Measurements from ENCODE around the gene ZNF383. TPM values are rescaled to one million over a fixed set of nuclear protein-coding genes. Genes with fewer than 3 reads are reported as not detected.
"Not testable (repeated sequence)": the region's sequence is repeated elsewhere in the genome, so short reads cannot be mapped to it uniquely, and the experiment has no call there.

ZNF383 gene
- 1 to 10 TPM; 8.4 to 9.1 TPM for total RNA-seq

- Mint-ChIP-seq H3K27me3 (ENCODE audit: low read depth) (no peaks in the 10 kb centered on the region), H3K36me3 (ENCODE audit: low read depth) (peaks cover 43% of the 10 kb centered on the region), H3K9me3 (peaks cover 18% of the 10 kb centered on the region), H3K27ac (peak within 1 kb of the TSS; percentile 92), H3K4me1 (ENCODE audit: low read depth) (peaks cover 16% of the 10 kb centered on the region), H3K4me3 (peak within 1 kb of the TSS; percentile 88)
- intact Hi-C loops (cut with micrococcal nuclease), result loop anchor here (1.0 to 10.0 kb wide), 10 partner anchors 8 to 1119 kb away; partner anchors contain the start of genes CATSPERG, ZNF146, ZNF345 and ZNF420
- CTCF ChIA-PET, result no interaction called here
- DNase-seq, result peak; percentile 87
Observed at GRCh38 chr19:37217775-37218591, at the start of gene ZNF383. Gene ZNF383, plus strand, starts transcription at chr19:37218214. Its CDS starts 12,240 bp downstream, at chr19:37230454.

GRCh38 chr19:37172368-37173366 lies 45.3 kb upstream of the ZNF383 start, which contains the start of gene ZNF585A:
Gene ZNF585A, minus strand, starts transcription at chr19:37172695. Its CDS starts 2,785 bp downstream, at chr19:37169910.
- Mint-ChIP-seq H3K4me3 (no peak within 1 kb of the TSS), H3K4me1 (ENCODE audit: low read depth) (no peaks in the 10 kb centered on the region), H3K27me3 (ENCODE audit: low read depth) (no peaks in the 10 kb centered on the region), H3K27ac (no peak within 1 kb of the TSS), H3K36me3 (ENCODE audit: low read depth) (peaks cover 30% of the 10 kb centered on the region), H3K9me3 (peaks cover 29% of the 10 kb centered on the region)
- intact Hi-C loops (cut with micrococcal nuclease), result loop anchor here (1.0 to 10.0 kb wide), 8 partner anchors 38 to 684 kb away; partner anchors contain the start of genes ZNF345, ZNF383, ZNF420 and ZNF527
- peak; percentile 92 for DNase-seq
- CTCF ChIA-PET, result interaction anchor here (0.6 kb wide), 1 partner anchor 8 kb away, joined by 5 read pairs; no protein-coding TSS in a partner anchor

GRCh38 chr19:37186071-37186470 lies 31.9 kb upstream of the ZNF383 start:
- Mint-ChIP-seq H3K36me3 (ENCODE audit: low read depth) (peaks cover 73% of the 10 kb centered on the region), H3K9me3 (peaks cover 63% of the 10 kb centered on the region)
- H3K27me3 Mint-ChIP-seq (ENCODE audit: low read depth); H3K4me3 Mint-ChIP-seq; DNase-seq; H3K4me1 Mint-ChIP-seq (ENCODE audit: low read depth); CTCF ChIA-PET; H3K27ac Mint-ChIP-seq; intact Hi-C loops (cut with micrococcal nuclease): not testable (repeated sequence)

GRCh38 chr19:37195248-37195647 lies 22.8 kb upstream of the ZNF383 start:
- peaks cover 35% of the 10 kb centered on the region for H3K9me3 Mint-ChIP-seq
- H3K27ac Mint-ChIP-seq; H3K27me3 Mint-ChIP-seq (ENCODE audit: low read depth); H3K4me3 Mint-ChIP-seq; DNase-seq; CTCF ChIA-PET; H3K4me1 Mint-ChIP-seq (ENCODE audit: low read depth); intact Hi-C loops (cut with micrococcal nuclease): not testable (repeated sequence)
- H3K36me3 Mint-ChIP-seq (ENCODE audit: low read depth), result peaks cover 65% of the 10 kb centered on the region

- DNase-seq; intact Hi-C loops (cut with micrococcal nuclease); H3K27ac Mint-ChIP-seq; CTCF ChIA-PET; H3K4me1 Mint-ChIP-seq (ENCODE audit: low read depth); H3K27me3 Mint-ChIP-seq (ENCODE audit: low read depth); H3K4me3 Mint-ChIP-seq: not testable (repeated sequence)
- peaks cover 63% of the 10 kb centered on the region for H3K36me3 Mint-ChIP-seq (ENCODE audit: low read depth)
- H3K9me3 Mint-ChIP-seq, result peaks cover 27% of the 10 kb centered on the region
Observed at GRCh38 chr19:37197115-37197514, 20.9 kb upstream of the ZNF383 start.

GRCh38 chr19:37197768-37198167 lies 20.2 kb upstream of the ZNF383 start:
- peaks cover 65% of the 10 kb centered on the region for H3K36me3 Mint-ChIP-seq (ENCODE audit: low read depth)
- H3K9me3 Mint-ChIP-seq, result peaks cover 29% of the 10 kb centered on the region
- H3K27me3 Mint-ChIP-seq (ENCODE audit: low read depth), result no peaks in the 10 kb centered on the region
- H3K27ac Mint-ChIP-seq, result no peak overlapping the region
- intact Hi-C loops (cut with micrococcal nuclease), result no loop called here
- no peaks in the 10 kb centered on the region for H3K4me1 Mint-ChIP-seq (ENCODE audit: low read depth)
- no peak overlapping the region for H3K4me3 Mint-ChIP-seq
- CTCF ChIA-PET, result no interaction called here
- no peak for DNase-seq

- Mint-ChIP-seq H3K27ac (peak overlapping the region; percentile 92), H3K36me3 (ENCODE audit: low read depth) (peaks cover 41% of the 10 kb centered on the region), H3K4me1 (ENCODE audit: low read depth) (peaks cover 16% of the 10 kb centered on the region), H3K9me3 (peaks cover 16% of the 10 kb centered on the region), H3K27me3 (ENCODE audit: low read depth) (no peaks in the 10 kb centered on the region), H3K4me3 (peak overlapping the region; percentile 88)
- no peak for DNase-seq
- CTCF ChIA-PET, result interaction anchor here (0.8 kb wide), 1 partner anchor 9 kb away, joined by 5 read pairs; no protein-coding TSS in a partner anchor
- intact Hi-C loops (cut with micrococcal nuclease), result loop anchor here (1.0 to 10.0 kb wide), 5 partner anchors 97 to 1120 kb away; partner anchors contain the start of genes CATSPERG, ZNF146, ZNF345 and ZNF565
Observed at GRCh38 chr19:37217480-37217774, 587 bp upstream of the ZNF383 start.

- peak; percentile 51 for DNase-seq
- CTCF ChIA-PET, result no interaction called here
- H3K4me3 Mint-ChIP-seq, result peak overlapping the region; percentile 88
Observed at GRCh38 chr19:37218592-37218935, 550 bp downstream of the ZNF383 start.

GRCh38 chr19:37220383-37220782 lies 2.4 kb downstream of the ZNF383 start:
- Mint-ChIP-seq H3K27me3 (ENCODE audit: low read depth) (no peaks in the 10 kb centered on the region), H3K9me3 (peaks cover 22% of the 10 kb centered on the region), H3K27ac (no peak overlapping the region), H3K36me3 (ENCODE audit: low read depth) (peaks cover 59% of the 10 kb centered on the region), H3K4me3 (no peak overlapping the region), H3K4me1 (ENCODE audit: low read depth) (peaks cover 16% of the 10 kb centered on the region)
- intact Hi-C loops (cut with micrococcal nuclease), result no loop called here
- CTCF ChIA-PET, result interaction anchor here (0.6 kb wide), 1 partner anchor 247 kb away, joined by 3 read pairs; no protein-coding TSS in a partner anchor
- no peak for DNase-seq

More at GRCh38 chr19:37218592-37218935, 550 bp downstream of the ZNF383 start:
- H3K4me1 Mint-ChIP-seq (ENCODE audit: low read depth), result peaks cover 16% of the 10 kb centered on the region
- H3K9me3 Mint-ChIP-seq, result peaks cover 20% of the 10 kb centered on the region
- intact Hi-C loops (cut with micrococcal nuclease), result loop anchor here (1.0 to 10.0 kb wide), 9 partner anchors 8 to 1119 kb away; partner anchors contain the start of genes CATSPERG, ZNF146, ZNF345 and ZNF420
- no peaks in the 10 kb centered on the region for H3K27me3 Mint-ChIP-seq (ENCODE audit: low read depth)
- H3K36me3 Mint-ChIP-seq (ENCODE audit: low read depth), result peaks cover 46% of the 10 kb centered on the region
- H3K27ac Mint-ChIP-seq, result peak overlapping the region; percentile 92

- Mint-ChIP-seq H3K27ac (no peak overlapping the region), H3K27me3 (ENCODE audit: low read depth) (no peaks in the 10 kb centered on the region), H3K4me1 (ENCODE audit: low read depth) (peaks cover 16% of the 10 kb centered on the region), H3K4me3 (no peak overlapping the region), H3K36me3 (ENCODE audit: low read depth) (peaks cover 65% of the 10 kb centered on the region), H3K9me3 (peaks cover 25% of the 10 kb centered on the region)
- no peak for DNase-seq
- CTCF ChIA-PET, result interaction anchor here (0.6 kb wide), 1 partner anchor 9 kb away, joined by 6 read pairs; no protein-coding TSS in a partner anchor
- intact Hi-C loops (cut with micrococcal nuclease), result no loop called here
Observed at GRCh38 chr19:37221136-37221535, 3.1 kb downstream of the ZNF383 start.

GRCh38 chr19:37226248-37226647 lies 8.2 kb downstream of the ZNF383 start:
- Mint-ChIP-seq H3K27me3 (ENCODE audit: low read depth) (no peaks in the 10 kb centered on the region), H3K27ac (no peak overlapping the region), H3K4me3 (no peak overlapping the region), H3K9me3 (peaks cover 35% of the 10 kb centered on the region), H3K4me1 (ENCODE audit: low read depth) (no peaks in the 10 kb centered on the region), H3K36me3 (ENCODE audit: low read depth) (peaks cover 80% of the 10 kb centered on the region)
- DNase-seq, result no peak
- intact Hi-C loops (cut with micrococcal nuclease), result no loop called here
- CTCF ChIA-PET, result no interaction called here

GRCh38 chr19:37227996-37228395 lies 10.0 kb downstream of the ZNF383 start:
- peak; percentile 32 for DNase-seq
- CTCF ChIA-PET, result no interaction called here
- Mint-ChIP-seq H3K4me3 (no peak overlapping the region), H3K4me1 (ENCODE audit: low read depth) (no peaks in the 10 kb centered on the region), H3K27me3 (ENCODE audit: low read depth) (no peaks in the 10 kb centered on the region), H3K36me3 (ENCODE audit: low read depth) (peaks cover 76% of the 10 kb centered on the region), H3K27ac (no peak overlapping the region), H3K9me3 (peaks cover 32% of the 10 kb centered on the region)
- intact Hi-C loops (cut with micrococcal nuclease), result no loop called here
